ENCODE data around the gene SLC5A6.

The SLC5A6 gene

GRCh38 chr2:27211943-27212625 is at the start of gene SLC5A6, which contains the start of gene ATRAID:
TSS of gene SLC5A6 (minus strand) at chr2:27212268. CDS start at chr2:27207650, 4,618 bp downstream.
TSS of gene ATRAID (plus strand) at chr2:27212041. CDS start at chr2:27212369, 328 bp downstream.
- no peak for FAIRE-seq

GRCh38 chr2:27261241-27261925 is 49.3 kb upstream of the SLC5A6 start:
- no peak for FAIRE-seq

GRCh38 chr2:27258051-27258450 is 46.0 kb upstream of the SLC5A6 start:
- no peak for FAIRE-seq

GRCh38 chr2:27256855-27257454 is 44.9 kb upstream of the SLC5A6 start:
- FAIRE-seq: no peak

- no peak for FAIRE-seq
Observed at GRCh38 chr2:27255660-27256059, 43.6 kb upstream of the SLC5A6 start.

GRCh38 chr2:27255187-27255586 is 43.1 kb upstream of the SLC5A6 start:
- no peak for FAIRE-seq

GRCh38 chr2:27251766-27252165 is 39.7 kb upstream of the SLC5A6 start:
- FAIRE-seq: no peak

GRCh38 chr2:27250652-27251379 is 38.7 kb upstream of the SLC5A6 start:
- FAIRE-seq: no peak

GRCh38 chr2:27249891-27250651 is 38.0 kb upstream of the SLC5A6 start:
- no peak for FAIRE-seq

- FAIRE-seq: no peak
Observed at GRCh38 chr2:27249159-27249890, 37.3 kb upstream of the SLC5A6 start.

GRCh38 chr2:27247893-27248292 is 35.8 kb upstream of the SLC5A6 start:
- no peak for FAIRE-seq

GRCh38 chr2:27245626-27246025 is 33.6 kb upstream of the SLC5A6 start:
- no peak for FAIRE-seq

GRCh38 chr2:27245116-27245515 is 33.0 kb upstream of the SLC5A6 start:
- no peak for FAIRE-seq

GRCh38 chr2:27243391-27244130 is 31.5 kb upstream of the SLC5A6 start:
- no peak for FAIRE-seq

GRCh38 chr2:27242614-27242951 is 30.5 kb upstream of the SLC5A6 start:
- FAIRE-seq: no peak

- no peak for FAIRE-seq
Observed at GRCh38 chr2:27241761-27242613, 29.9 kb upstream of the SLC5A6 start.

GRCh38 chr2:27240406-27240805 is 28.3 kb upstream of the SLC5A6 start:
- FAIRE-seq: no peak

GRCh38 chr2:27238976-27239375 is 26.9 kb upstream of the SLC5A6 start:
- FAIRE-seq: no peak

- no peak for FAIRE-seq
Observed at GRCh38 chr2:27237341-27237945, 25.4 kb upstream of the SLC5A6 start.

GRCh38 chr2:27236626-27237025 is 24.6 kb upstream of the SLC5A6 start:
- FAIRE-seq: no peak

Data from G401.6 (cell line).